HG03520 (cell line): Measurements from ENCODE around the gene NT5DC1.
"Not testable (repeated sequence)": the region's sequence is repeated elsewhere in the genome, so short reads cannot be mapped to it uniquely, and the experiment has no call there.

Experiments
- ATAC-seq: cut with Tn5 transposase; IDR thresholded peaks from one replicate; pipeline ENCODE4 v1.9.1; 2021; ENCODE audit warnings: mild to moderate bottlenecking, moderate library complexity; ENCODE audit not compliant: unreplicated experiment

Gene NT5DC1

DNA sequence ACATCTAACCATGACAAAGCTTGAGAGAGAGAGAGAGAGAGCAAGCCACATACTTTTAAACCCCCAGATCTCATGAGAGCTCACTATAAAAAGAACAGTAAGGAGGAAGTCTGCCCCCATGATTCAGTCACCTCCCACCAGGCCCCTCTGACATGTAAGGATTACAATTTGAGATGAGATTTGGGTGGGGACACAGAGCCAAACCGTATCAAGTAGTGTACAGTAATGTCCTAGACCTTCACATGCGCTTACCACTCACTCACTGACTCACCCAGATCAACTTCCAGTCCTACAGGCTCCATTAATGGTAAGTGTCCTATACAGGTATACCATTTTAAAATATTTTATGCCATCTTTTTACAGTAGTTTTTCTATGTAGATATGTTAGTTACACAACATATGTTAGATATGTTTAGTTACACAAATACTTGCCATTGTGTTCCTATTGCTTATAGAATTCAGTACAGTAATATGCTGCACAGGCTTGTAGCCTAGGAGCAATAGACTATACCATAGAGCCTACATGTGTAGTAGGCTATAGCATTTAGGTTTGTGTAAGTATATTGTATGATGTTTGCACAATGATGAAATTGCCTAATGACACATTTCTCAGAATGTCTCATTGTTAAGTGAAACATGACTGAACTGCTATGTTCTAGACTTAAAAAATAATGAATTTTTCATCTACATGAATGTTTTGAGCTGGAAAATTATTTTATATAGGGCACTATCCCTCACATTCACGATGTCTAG is 167.4 kb downstream of the NT5DC1 start:
- ATAC-seq, result no peak

DNA sequence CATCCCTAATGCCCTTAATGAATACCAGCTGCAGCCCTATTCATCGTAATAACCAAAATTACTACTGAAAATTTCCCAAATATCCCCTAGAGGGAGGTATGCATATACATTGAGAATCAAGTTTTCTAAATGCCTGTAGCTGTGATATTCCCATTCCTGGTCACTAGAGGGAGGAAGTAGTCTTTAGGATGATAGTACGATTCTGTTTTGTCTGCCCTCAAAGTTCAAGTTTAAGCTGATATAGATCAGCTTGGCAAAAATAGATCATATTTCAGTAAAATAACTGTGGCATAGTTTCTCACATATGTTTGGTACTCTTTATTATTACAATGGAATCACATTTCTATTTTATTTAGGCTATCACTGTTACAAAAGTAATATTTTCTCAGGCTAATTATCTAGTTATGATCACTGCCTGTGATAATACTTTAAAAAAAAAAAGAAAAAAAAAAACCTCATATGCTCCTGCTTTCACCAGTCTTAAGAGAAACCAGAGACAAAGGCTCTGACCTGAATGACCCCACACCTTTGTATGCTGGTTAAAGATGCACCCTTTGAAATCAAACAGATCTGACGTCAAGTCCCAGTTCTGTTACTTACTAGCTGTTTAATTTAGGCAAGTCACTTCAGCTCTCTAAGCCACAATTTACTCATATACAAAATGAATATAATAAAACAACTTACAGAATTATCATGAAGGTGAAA is 168.1 kb downstream of the NT5DC1 start:
- ATAC-seq, result peak; percentile 73

DNA sequence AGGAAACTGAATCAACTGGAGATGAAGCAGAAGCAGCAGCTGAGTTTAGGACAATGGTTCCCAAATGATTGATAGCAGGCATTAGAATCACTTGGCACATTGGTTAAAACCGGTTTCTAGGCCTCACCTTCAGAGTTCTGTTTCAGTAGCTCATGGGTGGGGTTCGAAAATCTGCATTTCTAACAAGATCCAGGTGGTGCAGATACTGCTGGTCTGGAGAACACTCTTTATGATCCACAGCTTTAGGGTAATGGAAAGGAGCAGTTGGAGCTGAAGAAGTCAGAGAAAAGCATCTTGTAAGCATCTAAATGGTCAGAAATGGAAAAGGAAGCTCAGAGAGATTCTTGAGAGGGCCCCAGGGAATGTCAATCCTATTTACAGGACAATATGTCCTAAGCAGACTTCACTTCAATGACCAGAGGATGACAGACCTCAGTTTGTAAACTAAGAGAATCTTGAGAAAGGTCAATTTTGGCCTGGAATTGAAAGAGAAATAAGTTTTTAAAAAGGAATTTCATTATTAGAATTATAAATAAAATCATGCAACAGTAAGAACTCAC is 170.6 kb downstream of the NT5DC1 start:
- no peak for ATAC-seq

DNA sequence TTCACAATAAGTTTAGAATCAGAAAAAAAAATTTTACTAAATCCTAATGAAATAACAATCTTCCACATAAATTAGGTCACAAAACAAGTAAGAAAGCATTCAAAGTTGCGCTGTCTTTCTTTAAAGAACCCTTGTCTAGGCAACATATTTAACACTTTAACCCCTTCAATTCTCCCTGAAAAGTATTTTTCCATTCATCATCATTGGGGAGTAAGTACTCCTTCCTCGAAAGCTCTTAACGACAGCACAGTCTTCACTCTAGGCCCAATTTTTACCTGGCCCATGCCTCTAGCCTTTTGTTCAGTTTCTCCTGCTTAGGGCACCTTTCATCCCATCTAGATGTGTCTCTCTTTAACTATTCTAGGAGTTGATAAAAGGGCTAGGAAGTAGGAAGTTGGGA is 176.5 kb downstream of the NT5DC1 start:
- no peak for ATAC-seq

DNA sequence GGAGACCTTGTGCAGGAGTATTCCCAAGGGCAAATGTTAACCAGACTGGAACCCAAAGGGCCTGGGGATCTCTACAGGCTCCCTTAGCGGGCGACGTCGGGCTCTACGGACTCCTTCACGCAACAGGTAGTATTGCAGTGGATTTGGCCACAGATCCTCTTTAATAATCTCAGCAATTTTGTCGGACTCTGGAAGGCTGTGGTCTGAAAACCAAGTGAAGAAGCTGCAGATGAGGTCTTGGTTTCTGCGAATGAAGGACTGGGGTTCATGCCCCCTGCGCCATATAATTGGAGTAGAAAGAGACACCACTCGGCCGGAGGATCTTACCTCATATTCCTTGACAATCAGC is 177.8 kb downstream of the NT5DC1 start:
- ATAC-seq, result no peak

DNA sequence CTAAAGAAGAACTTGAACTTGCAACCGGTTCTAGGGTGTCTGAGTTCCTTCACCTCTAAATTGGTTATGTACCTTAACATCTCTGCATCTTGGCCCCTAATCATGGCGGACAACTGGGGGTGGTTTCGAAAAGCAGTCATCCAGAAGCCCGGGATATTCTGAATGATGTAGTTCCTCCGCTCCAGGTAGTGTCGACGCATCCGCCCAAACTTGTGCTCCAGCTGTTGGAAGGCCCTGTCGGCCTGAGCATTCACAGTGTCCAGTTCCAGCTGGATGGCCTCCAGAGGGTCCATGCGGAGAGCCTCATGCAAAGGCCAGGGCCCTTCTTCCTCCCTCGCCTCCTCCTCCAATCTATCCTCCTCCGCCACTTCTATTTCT is 178.2 kb downstream of the NT5DC1 start:
- peak; percentile 1 for ATAC-seq

DNA sequence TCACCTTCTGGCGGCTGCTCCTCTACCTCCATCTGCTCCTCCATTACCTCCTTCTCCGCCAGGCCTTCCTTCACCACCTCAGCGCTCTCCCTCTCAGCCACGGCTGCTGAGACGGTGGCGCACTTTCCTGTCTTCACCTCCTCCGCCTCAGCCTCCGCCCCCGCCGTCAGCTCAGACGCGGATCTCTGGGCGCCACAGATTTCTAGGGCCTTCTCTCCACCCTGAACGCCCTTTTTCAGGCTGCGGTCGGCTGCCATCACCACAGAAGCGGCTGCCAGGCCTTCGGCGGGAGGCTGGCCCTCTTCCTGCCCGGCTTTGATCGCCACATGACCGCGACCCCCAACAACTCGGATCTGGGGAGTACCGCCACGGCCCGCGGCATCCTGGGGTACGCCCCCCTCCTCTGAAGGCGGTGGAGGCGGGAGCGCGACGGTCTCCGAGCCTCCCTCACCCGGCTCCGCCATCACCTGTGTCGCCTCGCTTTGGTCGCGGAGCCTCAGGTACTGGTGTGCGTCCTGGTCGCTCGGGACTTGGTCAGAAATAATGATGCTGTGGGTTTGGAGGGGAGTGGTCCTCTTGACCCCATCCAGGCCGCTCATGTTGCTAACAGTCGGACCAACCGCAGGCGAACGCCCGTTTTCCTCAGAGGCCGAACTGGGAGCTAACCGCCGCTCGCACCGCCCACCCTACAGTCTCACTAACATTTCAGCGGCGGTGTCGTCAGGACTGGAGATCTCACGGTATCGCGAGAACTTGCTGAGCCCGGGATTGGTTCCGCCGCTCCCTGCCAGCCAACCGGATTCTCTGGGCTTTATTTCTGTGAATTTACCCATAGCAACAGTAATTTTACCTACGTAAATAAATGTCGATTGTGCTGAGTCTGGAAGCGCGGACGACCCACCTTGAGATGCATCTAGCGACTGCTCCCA is 178.8 kb downstream of the NT5DC1 start, which contains the start of gene TSPYL1:
Gene TSPYL1 (minus strand): TSS at position 699 of the 929 bp plus-strand sequence. CDS start 100 bp downstream, at position 599.
- peak; percentile 95 for ATAC-seq

DNA sequence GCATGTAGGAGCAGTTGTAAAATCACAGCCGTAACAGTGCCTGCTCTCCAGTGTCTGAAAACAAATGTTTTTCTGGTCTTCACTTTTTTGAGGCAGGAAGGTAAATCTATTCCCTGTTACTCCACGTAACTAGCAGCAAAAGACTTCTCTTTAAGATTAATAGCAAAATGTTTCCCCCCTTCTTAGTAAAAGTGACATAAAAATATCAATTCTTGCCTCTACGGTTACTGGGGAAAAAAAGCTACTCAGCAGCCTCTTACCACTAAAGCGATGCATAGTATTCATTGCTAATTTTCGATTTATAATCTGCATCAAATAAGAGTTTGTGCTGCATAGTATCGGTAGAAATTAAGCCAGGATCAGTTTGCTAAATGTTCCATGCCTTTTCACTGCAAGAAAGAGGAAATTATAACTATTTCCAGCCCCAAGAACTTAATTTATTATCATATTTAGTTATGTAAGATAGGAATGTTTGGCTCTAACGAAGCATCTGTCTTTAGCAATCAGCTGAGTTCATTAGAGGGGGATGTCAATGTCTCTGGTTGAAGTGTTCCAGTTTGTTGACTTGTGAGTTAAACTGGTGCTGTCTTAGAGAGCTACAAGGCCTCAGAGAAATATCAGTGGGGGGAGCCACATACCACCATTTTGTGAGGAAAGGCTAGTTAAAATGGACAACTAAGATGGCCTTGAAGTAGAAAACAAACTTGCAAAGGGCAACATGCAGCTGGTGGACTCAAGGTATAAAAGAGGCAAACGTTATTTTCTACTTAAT is 179.7 kb downstream of the NT5DC1 start:
- no peak for ATAC-seq

DNA sequence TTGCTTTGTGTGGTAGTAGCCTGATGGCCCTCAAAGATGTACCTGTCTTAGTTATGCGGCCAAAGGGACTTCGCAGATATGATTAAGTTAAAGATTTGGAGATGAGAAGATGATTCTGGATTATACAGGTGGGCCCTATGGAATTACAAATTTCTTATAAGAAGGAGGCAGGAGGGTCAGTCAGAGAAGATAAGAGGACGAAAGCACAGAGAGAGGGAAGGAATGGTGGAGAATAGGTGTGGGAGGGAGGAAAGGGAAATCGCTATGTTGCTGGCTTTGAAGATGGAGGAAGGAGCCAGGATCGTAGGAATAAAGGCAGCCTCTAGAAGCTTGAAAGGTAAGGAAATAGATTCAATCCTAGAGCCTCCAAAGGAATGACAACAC is 180.3 kb downstream of the NT5DC1 start:
- no peak for ATAC-seq

DNA sequence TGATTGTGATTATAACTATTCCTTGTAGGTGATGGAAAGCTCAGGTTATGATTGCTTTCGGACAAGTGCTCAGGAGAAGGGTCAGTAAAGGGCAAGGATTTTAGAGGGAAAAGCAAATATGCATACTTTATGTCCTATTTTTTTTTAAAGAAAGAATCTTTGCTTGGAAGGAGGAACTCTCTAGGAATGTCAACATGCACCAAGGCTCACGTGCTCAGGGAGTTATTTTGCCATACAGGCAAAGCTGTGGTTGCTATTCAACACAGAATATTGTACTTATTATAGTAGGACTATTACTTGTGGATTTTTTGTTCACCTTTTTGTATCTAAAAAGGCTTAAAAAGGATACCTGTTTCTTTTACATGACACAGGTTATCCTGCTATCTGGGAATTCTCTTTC is 182.0 kb downstream of the NT5DC1 start:
- ATAC-seq, result no peak

DNA sequence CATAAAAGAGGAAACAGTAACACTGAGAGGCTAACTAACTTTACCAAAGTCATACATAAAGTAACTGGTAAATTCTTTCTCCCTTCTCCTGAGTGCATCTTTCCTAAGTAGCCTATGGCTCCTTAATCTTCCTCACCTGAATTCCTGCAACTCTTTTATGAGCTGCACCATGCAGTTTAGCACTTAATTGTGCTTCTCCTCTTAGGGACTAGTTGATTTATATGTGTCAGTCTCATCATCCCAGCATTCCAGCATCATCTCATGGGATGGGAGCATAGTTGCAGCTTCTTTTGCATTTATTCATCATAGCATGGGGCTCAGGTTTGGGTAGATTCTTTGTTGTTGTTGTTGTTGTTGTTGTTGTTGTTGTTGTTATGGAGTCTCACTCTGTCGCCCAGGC is 182.5 kb downstream of the NT5DC1 start:
- no peak for ATAC-seq

DNA sequence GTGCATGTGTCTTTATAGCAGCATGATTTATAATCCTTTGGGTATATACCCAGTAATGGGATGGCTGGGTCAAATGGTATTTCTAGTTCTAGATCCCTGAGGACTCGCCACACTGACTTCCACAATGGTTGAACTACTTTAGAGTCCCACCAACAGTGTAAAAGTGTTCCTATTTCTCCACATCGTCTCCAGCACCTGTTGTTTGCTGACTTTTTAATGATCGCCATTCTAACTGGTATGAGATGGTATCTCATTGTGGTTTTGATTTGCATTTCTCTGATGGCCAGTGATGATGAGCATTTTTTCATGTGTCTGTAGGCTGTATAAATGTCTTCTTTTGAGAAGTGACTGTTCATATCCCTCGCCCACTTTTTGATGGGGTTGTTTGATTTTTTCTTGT is 184.3 kb downstream of the NT5DC1 start:
- not testable (repeated sequence) for ATAC-seq

DNA sequence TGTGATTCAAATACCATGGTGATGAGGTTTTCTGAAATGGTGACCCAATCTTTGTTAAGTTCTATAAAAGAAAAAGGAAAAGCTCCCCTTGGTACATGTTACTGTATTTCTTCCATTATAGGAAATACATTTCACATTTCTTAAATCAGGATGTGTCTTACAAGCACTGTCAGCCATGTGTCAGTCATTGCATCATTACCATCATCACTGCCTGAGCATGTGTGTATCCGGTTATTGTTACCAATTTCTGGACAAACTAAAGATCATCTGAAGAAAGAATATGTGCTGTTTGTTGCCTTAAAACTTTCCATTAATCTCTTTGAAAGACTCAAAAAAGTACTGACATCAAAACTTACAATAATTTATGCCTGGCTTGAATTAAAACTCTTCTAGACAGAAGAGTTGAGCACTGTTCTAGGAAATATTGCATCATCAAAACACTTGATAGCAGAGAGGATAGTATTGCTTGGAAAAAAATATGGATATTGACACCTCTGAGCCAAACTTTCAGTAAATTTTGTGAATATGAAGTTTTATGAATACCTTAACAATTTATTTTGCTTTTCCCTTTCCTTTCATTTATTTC is 186.2 kb downstream of the NT5DC1 start:
- ATAC-seq, result no peak

DNA sequence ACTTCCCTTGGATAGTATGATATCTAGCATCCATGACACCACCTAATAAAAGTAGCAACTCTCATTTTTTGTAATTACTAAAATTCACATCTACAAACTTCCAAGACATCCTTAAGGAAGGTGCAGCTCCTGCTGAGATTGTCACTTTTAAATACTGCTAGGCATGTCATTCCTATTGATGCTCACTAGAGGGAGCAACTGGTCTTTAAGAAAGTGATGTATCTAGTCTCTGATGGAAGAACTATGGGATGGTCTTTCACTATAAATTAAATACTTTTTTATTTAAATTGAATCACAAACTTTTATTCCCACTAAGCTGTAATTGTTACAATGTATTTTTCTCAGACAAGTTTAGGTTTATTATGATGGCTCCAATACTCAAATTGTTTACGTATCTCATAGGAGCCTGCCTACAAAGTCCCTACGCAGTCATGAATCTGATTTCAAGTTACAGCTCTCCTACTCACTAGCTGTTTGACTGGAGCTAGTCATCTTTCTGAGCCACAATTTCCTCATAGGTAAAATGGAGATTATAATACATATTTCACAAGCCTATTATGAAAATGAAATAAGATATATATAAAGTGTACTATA is 187.1 kb downstream of the NT5DC1 start:
- peak; percentile 71 for ATAC-seq

DNA sequence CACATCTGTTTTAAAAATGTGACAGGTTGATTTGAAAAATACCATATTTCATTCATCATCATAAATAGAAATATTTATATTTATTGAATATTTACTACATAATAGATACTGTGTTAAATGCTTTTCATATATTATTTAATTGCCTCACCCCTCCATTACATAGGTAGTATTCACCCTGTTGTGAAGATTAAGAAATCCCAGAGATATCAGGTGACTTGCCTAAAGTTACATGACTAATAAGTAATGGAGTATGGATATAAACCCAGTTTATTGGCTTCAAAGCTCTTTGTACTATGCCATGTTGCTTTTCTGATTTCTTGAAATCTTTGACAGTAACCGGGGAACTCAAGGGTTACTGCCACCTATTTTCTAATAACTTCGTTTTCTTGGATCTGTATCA is 189.2 kb downstream of the NT5DC1 start:
- ATAC-seq, result no peak

DNA sequence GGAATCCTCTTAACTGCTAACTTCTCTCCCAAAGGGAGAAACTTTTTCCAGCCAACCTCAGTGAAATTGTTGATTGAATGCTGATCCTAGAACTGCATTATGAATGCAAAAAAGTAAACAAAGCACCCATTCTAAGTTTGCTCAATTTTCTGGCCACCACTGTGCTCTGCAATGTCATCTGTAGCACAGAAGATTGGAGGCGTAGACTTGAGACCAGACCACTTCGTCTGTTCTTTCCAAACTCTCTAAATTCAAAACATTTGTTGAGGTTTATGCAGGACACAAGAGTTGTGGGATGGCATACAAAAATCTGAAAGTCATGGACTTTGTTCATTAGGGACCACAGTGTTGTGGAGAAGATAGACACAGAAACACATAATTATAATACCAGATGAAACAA is 190.1 kb downstream of the NT5DC1 start:
- no peak for ATAC-seq

DNA sequence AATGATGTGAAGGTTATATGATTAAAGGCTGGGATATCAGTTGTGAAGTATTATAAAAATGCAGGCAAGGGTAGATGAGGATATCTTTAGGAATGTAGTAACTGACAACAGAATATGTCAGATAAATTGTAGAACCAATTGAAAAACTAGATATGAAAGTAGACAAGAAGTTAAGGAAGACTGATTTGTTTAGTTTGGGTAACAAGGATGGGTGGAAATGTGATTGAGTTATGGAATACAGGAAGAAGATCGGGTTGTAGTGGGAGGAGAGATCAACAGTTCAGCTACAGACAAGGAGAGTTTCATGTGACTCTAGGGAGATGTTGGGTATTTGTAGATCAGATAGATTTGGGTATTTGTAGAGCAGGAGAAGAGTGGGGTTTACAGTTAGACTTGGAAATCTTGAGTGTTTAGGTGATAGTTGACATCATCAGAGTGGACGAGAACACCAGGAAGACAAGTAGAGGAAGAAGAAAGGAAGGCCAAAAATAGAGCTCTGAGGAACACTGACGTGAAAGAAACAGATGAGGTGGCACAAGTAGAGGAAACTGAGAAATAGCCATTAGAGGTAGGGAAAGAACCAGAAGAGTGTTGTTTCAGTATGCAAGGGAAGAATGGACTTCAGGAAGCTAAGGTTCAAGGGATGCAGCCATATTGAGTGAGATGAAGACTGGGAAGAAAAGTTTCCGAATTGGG is 191.2 kb downstream of the NT5DC1 start:
- ATAC-seq, result no peak

DNA sequence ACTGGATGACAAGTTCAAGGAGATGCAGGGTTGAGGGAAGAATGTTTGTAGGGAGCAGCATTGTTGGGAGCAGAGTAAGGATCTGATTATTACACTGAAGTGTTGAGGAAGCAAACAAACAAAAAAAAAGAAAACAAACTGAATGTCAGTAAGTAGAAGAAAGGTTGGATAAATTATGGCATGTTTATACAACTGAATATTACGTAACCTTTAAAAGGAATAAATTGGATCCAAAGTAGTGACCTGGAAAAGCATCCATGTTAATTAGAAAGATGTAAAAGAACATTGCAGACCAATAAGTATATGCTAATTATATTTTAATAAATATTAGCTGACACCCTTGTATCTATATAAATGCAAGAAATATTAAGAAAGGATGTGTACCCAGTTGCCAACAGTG is 191.9 kb downstream of the NT5DC1 start:
- ATAC-seq, result no peak

DNA sequence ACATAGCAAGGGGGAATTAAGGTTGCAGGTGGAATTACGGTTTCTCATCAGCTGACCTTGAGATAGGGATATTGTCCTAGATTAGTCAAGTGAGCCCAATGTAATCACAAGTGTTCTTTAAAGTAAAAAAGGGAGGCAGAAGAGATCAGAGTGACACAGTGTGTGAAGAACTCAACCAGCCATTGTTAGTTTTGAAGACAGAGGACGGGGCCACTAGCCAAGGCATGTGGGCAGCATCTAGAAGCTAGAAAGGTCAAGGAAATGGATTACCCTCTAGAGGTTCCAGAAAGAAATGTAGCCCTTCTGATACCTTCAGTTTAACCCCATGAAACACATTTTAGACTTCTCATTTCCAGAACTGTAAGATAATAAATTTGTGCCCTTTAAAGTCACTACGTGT is 197.6 kb downstream of the NT5DC1 start:
- no peak for ATAC-seq
